Stomach (tissue), 9 donors: ENCODE data around the gene SCYGR4. TPM values are rescaled to one million over a fixed set of nuclear protein-coding genes. Genes with fewer than 3 reads are reported as not detected.

Source experiments
- DNase-seq, 2 donors: peaks; one replicate each; pipeline versions ENCODE4 v3.0.0 to v3.0.0-alpha.2; 2013 to 2019
- H3K27ac ChIP-seq, 5 donors: fragments of 200-600 bp in 4 of 5; sonication (generic) in 4 of 5; one replicate each; pipeline ENCODE4 v1.5.1; 2013 to 2019; ENCODE audit warnings: mild to moderate bottlenecking in 1 of 5, moderate library complexity in 1 of 5
- H3K27me3 ChIP-seq, 3 donors: fragments of 200-600 bp; sonication (generic); one replicate each; pipeline ENCODE4 v1.5.1; 2017 to 2019; ENCODE audit warnings: mixed run types in 1 of 3
- H3K36me3 ChIP-seq, 4 donors: fragments of 200-600 bp; sonication (generic); 1 replicate in 3 of 4; 2 replicates in 1 of 4; pipeline ENCODE4 v1.5.1; 2016 to 2019
- H3K4me1 ChIP-seq, 4 donors: fragments of 200-600 bp; sonication (generic); one replicate each; pipeline ENCODE4 v1.5.1; 2016 to 2019
- H3K4me3 ChIP-seq, 4 donors: fragments of 200-600 bp; sonication (generic) in 3 of 4; one replicate each; pipeline ENCODE4 v1.5.1; 2016 to 2019; ENCODE audit warnings: mild to moderate bottlenecking in 1 of 4
- H3K9me3 ChIP-seq, 4 donors: fragments of 200-600 bp; sonication (generic); one replicate each; pipeline ENCODE4 v1.5.1; 2016 to 2019
- CTCF ChIP-seq, 7 experiments: fragments of 450-650 bp in 4 of 7; fragments of 200-600 bp in 3 of 7; sonication (generic) in 3 of 7; IDR thresholded peaks; one replicate each; pipeline ENCODE4 v1.5.1; 2016 to 2019; ENCODE audit warnings: antibody characterized with exemption in 7 of 7, control low read depth in 2 of 7, mild to moderate bottlenecking in 1 of 7
- EP300 ChIP-seq: sonication (generic); formaldehyde crosslinking; IDR thresholded peaks from one replicate; pipeline ENCODE4 v1.6.1; 2017; ENCODE audit warnings: antibody characterized with exemption
- POLR2A ChIP-seq, 4 donors: fragments of 450-650 bp; IDR thresholded peaks; one replicate each; pipeline ENCODE4 v1.6.1; 2016; ENCODE audit warnings: antibody characterized with exemption in 4 of 4, control low read depth in 2 of 4, mild to moderate bottlenecking in 1 of 4, moderate library complexity in 1 of 4
- POLR2AphosphoS5 ChIP-seq, 3 donors: sonication (generic); formaldehyde crosslinking; IDR thresholded peaks; one replicate each; pipeline ENCODE4 v1.6.1; 2016; ENCODE audit warnings: antibody characterized with exemption in 3 of 3
- WGBS, 5 donors: extraction: QIAGEN DNeasy Blood & Tissue Kit in 3 of 5; methylation state at CpG; one replicate each; pipeline versions ENCODE4 v1.1.5 to v1.1.7; 2013 to 2018; 5-methylcytosine and 5-hydroxymethylcytosine counted together
- intact Hi-C: fragments of 100-400 bp; cut with DNase I; formaldehyde crosslinking; loops from one replicate; pipeline ENCODE4 v1.15.1; 2023; ENCODE audit warnings: low total_unique reads
- polyA plus RNA-seq, 3 donors: library from polyadenylated mRNA; stranded (reverse); fragments of 200-250 nt; gene quantifications; one replicate each; pipeline ENCODE4 v1.2.3, GENCODE V29; 2013
- total RNA-seq, 5 donors: library from RNA; depleted of rRNA; stranded (reverse); fragments of >200 nt; gene quantifications; one replicate each; pipeline versions ENCODE4 v1.1.0 to v1.2.3, GENCODE V29; 2014 to 2016
- donor health status: healthy with polysubstance abuse.
- donor health status: Bipolar disorder and iron deficiency.
- donor health status: healthy.

Gene SCYGR4
- total and polyA plus RNA-seq, 8 donors: not detected

DNA sequence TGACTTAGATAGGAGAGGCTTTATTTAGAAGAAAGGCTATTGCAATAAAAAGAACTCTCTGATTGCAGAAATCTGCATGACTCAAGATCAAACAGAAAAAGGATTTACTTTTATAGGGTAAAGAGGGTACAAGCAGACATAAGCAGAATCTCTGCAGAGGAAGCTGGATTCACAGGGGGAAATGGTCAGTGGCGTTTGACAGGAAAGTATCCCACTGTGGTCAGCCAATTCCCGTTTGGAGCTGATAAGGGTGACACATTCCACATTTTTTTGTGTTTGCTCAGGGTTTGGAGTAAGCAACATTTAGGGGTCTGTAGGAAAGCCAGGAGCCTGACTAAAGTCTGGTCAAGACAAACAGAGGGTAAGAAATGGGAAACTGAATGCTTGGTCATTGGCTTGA is 25.4 kb downstream of the SCYGR4 start:
- Histone ChIP-seq H3K4me1 (no peaks in the 10 kb centered on the region), H3K4me3 (no peak overlapping the region), H3K27me3 (no peaks in the 10 kb centered on the region), H3K9me3 (no peaks in the 10 kb centered on the region), H3K27ac (no peak overlapping the region), H3K36me3 (no peaks in the 10 kb centered on the region)
- no peak for DNase-seq
- intact Hi-C loops: no loop called here
- TF ChIP-seq POLR2A (IDR thresholded peaks at IDR 0.05): no peak
- TF ChIP-seq CTCF (IDR thresholded peaks at IDR 0.05): no peak
- no peak for TF ChIP-seq POLR2AphosphoS5 (IDR thresholded peaks at IDR 0.05)
- no peak for TF ChIP-seq EP300
- 15 to 35% (median 20%) methylated on average over 2 of the region's 2 CpGs for WGBS, 5 donors

DNA sequence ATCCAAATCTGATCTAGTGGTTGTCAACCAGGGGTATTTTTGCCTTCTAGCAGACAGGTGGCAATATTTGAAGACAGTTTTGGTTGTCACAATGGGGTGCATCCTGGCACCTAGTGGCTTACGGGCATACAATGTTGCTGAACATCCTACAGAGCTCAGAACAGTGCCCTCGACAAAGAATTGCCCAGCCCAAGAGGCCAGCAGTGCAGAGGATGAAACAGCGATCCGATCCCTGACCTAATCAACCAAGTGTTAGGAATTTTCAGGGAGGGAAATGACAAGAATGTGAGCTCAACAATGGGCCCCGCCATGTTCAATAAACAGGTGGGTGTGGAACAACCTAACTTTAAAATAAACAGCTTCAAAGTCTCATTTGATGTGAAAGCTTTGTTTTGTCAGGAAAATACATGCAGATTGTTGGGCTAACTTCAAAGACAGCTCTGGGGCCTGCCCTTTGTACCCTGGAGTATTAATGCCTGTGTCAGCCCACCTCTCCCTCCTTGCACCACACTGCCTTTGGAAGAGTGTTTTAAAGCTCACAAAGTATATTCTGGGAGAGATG is 26.8 kb downstream of the SCYGR4 start:
- 67 to 82% (median 75%) methylated on average over 5 of the region's 5 CpGs for WGBS, 5 donors
- no peaks in the 10 kb centered on the region for H3K27me3 ChIP-seq
- DNase-seq: no peak
- no peaks in the 10 kb centered on the region for H3K4me1 ChIP-seq
- intact Hi-C loops: no loop called here
- no peak for TF ChIP-seq CTCF (IDR thresholded peaks at IDR 0.05)
- no peak for TF ChIP-seq EP300
- no peak for TF ChIP-seq POLR2AphosphoS5 (IDR thresholded peaks at IDR 0.05)
- TF ChIP-seq POLR2A (IDR thresholded peaks at IDR 0.05): no peak
- H3K36me3 ChIP-seq: no peaks in the 10 kb centered on the region
- no peak overlapping the region for H3K27ac ChIP-seq
- no peaks in the 10 kb centered on the region for H3K9me3 ChIP-seq
- H3K4me3 ChIP-seq: no peak overlapping the region

- WGBS, 5 donors: 10 to 32% (median 25%) methylated on average over 4 of the region's 4 CpGs
Observed at GRCh38 chr2:227653419-227653818, 36.1 kb downstream of the SCYGR4 start.

DNA sequence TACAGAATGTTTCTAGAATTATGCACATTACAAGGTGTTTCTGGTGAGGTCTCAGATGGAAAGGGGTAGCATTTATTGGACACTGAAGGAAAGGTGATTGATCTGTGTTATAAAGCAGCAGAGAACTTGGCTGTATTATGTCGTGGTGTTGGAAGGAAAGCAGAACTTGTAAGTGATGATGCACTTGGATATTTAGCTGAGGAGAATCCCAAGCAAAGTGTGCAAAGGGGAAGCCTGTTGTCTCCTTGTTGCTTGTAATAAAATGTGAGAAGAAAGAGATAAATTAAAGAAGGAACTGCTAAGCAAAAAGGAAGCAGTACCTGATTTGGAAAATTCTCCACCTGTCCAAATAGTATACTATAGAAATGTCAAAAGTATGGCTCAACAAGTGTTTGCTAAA is 37.1 kb downstream of the SCYGR4 start:
- no peak for DNase-seq
- TF ChIP-seq POLR2A (IDR thresholded peaks at IDR 0.05) (no peak), EP300 (no peak), CTCF (IDR thresholded peaks at IDR 0.05) (no peak), POLR2AphosphoS5 (IDR thresholded peaks at IDR 0.05) (no peak)
- intact Hi-C loops: no loop called here
- H3K27me3 ChIP-seq: no peaks in the 10 kb centered on the region
- WGBS, 5 donors: 78 to 86% (median 80%) methylated on average over 1 of the region's 1 CpG
- H3K9me3 ChIP-seq: no peaks in the 10 kb centered on the region
- no peaks in the 10 kb centered on the region for H3K36me3 ChIP-seq
- H3K4me3 ChIP-seq: no peak overlapping the region
- H3K4me1 ChIP-seq: peaks cover 0 to 6% (median 2%) of the 10 kb centered on the region in 4 donors
- H3K27ac ChIP-seq: no peak overlapping the region

More at GRCh38 chr2:227653419-227653818, 36.1 kb downstream of the SCYGR4 start:
- H3K27ac ChIP-seq: no peak overlapping the region
- no peaks in the 10 kb centered on the region for H3K27me3 ChIP-seq
- peak in 1 of 2 donors; percentile 12 for DNase-seq
- peaks cover 0 to 5% (median 2%) of the 10 kb centered on the region in 4 donors for H3K4me1 ChIP-seq
- no peak overlapping the region for H3K4me3 ChIP-seq
- H3K9me3 ChIP-seq: no peaks in the 10 kb centered on the region
- intact Hi-C loops: no loop called here
- TF ChIP-seq POLR2A (IDR thresholded peaks at IDR 0.05) (no peak), EP300 (no peak), CTCF (IDR thresholded peaks at IDR 0.05) (no peak), POLR2AphosphoS5 (IDR thresholded peaks at IDR 0.05) (no peak)
- no peaks in the 10 kb centered on the region for H3K36me3 ChIP-seq
